Measurements from ENCODE around the gene CENPE.

CENPE gene

GRCh38 chr4:103092245-103092644 is 105.9 kb downstream of the CENPE start:
- Mint-ChIP-seq H3K27me3 (ENCODE audit: low read depth) (no peaks in the 10 kb centered on the region), H3K4me1 (peaks cover 6% of the 10 kb centered on the region), H3K27ac (no peak overlapping the region), H3K36me3 (ENCODE audit: low read depth) (peaks cover 60% of the 10 kb centered on the region), H3K9me3 (no peaks in the 10 kb centered on the region), H3K4me3 (no peak overlapping the region)
- TF ChIP-seq CTCF (IDR thresholded peaks at IDR 0.05; ENCODE audit: unreplicated experiment in 3 of 3): no peak

- no peaks in the 10 kb centered on the region for H3K9me3 Mint-ChIP-seq
- no peaks in the 10 kb centered on the region for H3K27me3 Mint-ChIP-seq (ENCODE audit: low read depth)
- no peak overlapping the region for H3K27ac Mint-ChIP-seq
- no peak overlapping the region for H3K4me3 Mint-ChIP-seq
- peak; percentile 42 to 60 (median 51) for TF ChIP-seq CTCF (IDR thresholded peaks at IDR 0.05; ENCODE audit: unreplicated experiment in 3 of 3)
- peaks cover 60% of the 10 kb centered on the region for H3K36me3 Mint-ChIP-seq (ENCODE audit: low read depth)
- peaks cover under 1% of the 10 kb centered on the region for H3K4me1 Mint-ChIP-seq
Observed at GRCh38 chr4:103091601-103092223, 106.4 kb downstream of the CENPE start.

- H3K4me3 Mint-ChIP-seq: no peak overlapping the region
- H3K4me1 Mint-ChIP-seq: no peaks in the 10 kb centered on the region
- H3K9me3 Mint-ChIP-seq: no peaks in the 10 kb centered on the region
- TF ChIP-seq CTCF (IDR thresholded peaks at IDR 0.05; ENCODE audit: unreplicated experiment in 3 of 3): no peak
- no peak overlapping the region for H3K27ac Mint-ChIP-seq
- no peaks in the 10 kb centered on the region for H3K27me3 Mint-ChIP-seq (ENCODE audit: low read depth)
- H3K36me3 Mint-ChIP-seq (ENCODE audit: low read depth): peaks cover 77% of the 10 kb centered on the region
Observed at GRCh38 chr4:103089481-103089880, 108.7 kb downstream of the CENPE start.

- Mint-ChIP-seq H3K4me3 (no peak overlapping the region), H3K4me1 (no peaks in the 10 kb centered on the region)
Observed at GRCh38 chr4:103086551-103086950, 111.6 kb downstream of the CENPE start.

GRCh38 chr4:103085555-103086196 is 112.5 kb downstream of the CENPE start:
- Mint-ChIP-seq H3K9me3 (no peaks in the 10 kb centered on the region), H3K4me3 (no peak overlapping the region)
- no peak for TF ChIP-seq CTCF (IDR thresholded peaks at IDR 0.05; ENCODE audit: unreplicated experiment in 3 of 3)

More at GRCh38 chr4:103086551-103086950, 111.6 kb downstream of the CENPE start:
- no peak for TF ChIP-seq CTCF (IDR thresholded peaks at IDR 0.05; ENCODE audit: unreplicated experiment in 3 of 3)
- H3K9me3 Mint-ChIP-seq: no peaks in the 10 kb centered on the region
- H3K27ac Mint-ChIP-seq: no peak overlapping the region
- peaks cover 78% of the 10 kb centered on the region for H3K36me3 Mint-ChIP-seq (ENCODE audit: low read depth)
- H3K27me3 Mint-ChIP-seq (ENCODE audit: low read depth): no peaks in the 10 kb centered on the region

GRCh38 chr4:103079621-103080020 is 118.5 kb downstream of the CENPE start:
- H3K27me3 Mint-ChIP-seq (ENCODE audit: low read depth): no peaks in the 10 kb centered on the region
- no peak overlapping the region for H3K4me3 Mint-ChIP-seq
- no peak for TF ChIP-seq CTCF (IDR thresholded peaks at IDR 0.05; ENCODE audit: unreplicated experiment in 3 of 3)
- H3K9me3 Mint-ChIP-seq: no peaks in the 10 kb centered on the region
- H3K36me3 Mint-ChIP-seq (ENCODE audit: low read depth): peaks cover 45% of the 10 kb centered on the region
- H3K4me1 Mint-ChIP-seq: peaks cover 14% of the 10 kb centered on the region
- H3K27ac Mint-ChIP-seq: no peak overlapping the region

More at GRCh38 chr4:103085555-103086196, 112.5 kb downstream of the CENPE start:
- Mint-ChIP-seq H3K36me3 (ENCODE audit: low read depth) (peaks cover 76% of the 10 kb centered on the region), H3K27ac (no peak overlapping the region), H3K27me3 (ENCODE audit: low read depth) (no peaks in the 10 kb centered on the region), H3K4me1 (no peaks in the 10 kb centered on the region)

All from nephron (organoid).